Left lung (tissue), 10 donors: Measurements from ENCODE around the gene ZNF664. TPM values are rescaled to one million over a fixed set of nuclear protein-coding genes. Genes with fewer than 3 reads are reported as not detected.

Source experiments
- ATAC-seq: fragments of 200-7000 bp; cut with Tn5 transposase; one replicate; pipeline ENCODE4 v1.9.1; 2020; ENCODE audit warnings: moderate library complexity
- DNase-seq, 4 donors: peaks; one replicate each; pipeline ENCODE4 v3.0.0-alpha.2; 2013 to 2020
- H3K27ac ChIP-seq, 2 donors: fragments of 200-600 bp; sonication (generic) in 1 of 2; one replicate each; pipeline versions ENCODE4 v1.5.0 to v1.8.0; 2020 to 2021
- H3K27me3 ChIP-seq, 2 donors: fragments of 200-600 bp; sonication (generic) in 1 of 2; one replicate each; pipeline versions ENCODE4 v1.5.0 to v1.8.0; 2020 to 2021
- H3K36me3 ChIP-seq, 2 donors: fragments of 200-600 bp; sonication (generic) in 1 of 2; one replicate each; pipeline versions ENCODE4 v1.5.0 to v1.8.0; 2020 to 2021
- H3K4me1 ChIP-seq, 2 donors: fragments of 200-600 bp; one replicate each; pipeline ENCODE4 v1.8.0; 2021
- H3K4me3 ChIP-seq, 2 donors: fragments of 200-600 bp; sonication (generic) in 1 of 2; one replicate each; pipeline versions ENCODE4 v1.5.0 to v1.8.0; 2020 to 2021; ENCODE audit warnings: mild to moderate bottlenecking in 1 of 2
- H3K9me3 ChIP-seq, 2 donors: fragments of 200-600 bp; sonication (generic) in 1 of 2; one replicate each; pipeline versions ENCODE4 v1.5.0 to v1.8.0; 2020 to 2021
- CTCF ChIP-seq, 2 donors: fragments of 200-600 bp; sonication (generic) in 1 of 2; IDR thresholded peaks; one replicate each; pipeline versions ENCODE4 v1.5.0 to v1.8.0; 2021; ENCODE audit warnings: antibody characterized with exemption in 2 of 2
- intact Hi-C, 2 donors: fragments of 100-400 bp; cut with DNase I; formaldehyde crosslinking; loops; one replicate each; pipeline versions ENCODE4 v1.11.2 to v1.14.2; 2022
- polyA plus RNA-seq, 6 donors: library from polyadenylated mRNA; unstranded; fragments of 120-200 nt; gene quantifications; one replicate each; pipeline ENCODE4 v1.2.1, GENCODE V29; 2013; ENCODE audit not compliant: insufficient read length in 6 of 6
- total RNA-seq, 2 donors: library from RNA; stranded (reverse); fragmentation: NEBNext Ultra II Directional; extraction: Animal tissue kit (Norgen Biotek cat#: 25700); gene quantifications; one replicate each; pipeline ENCODE4 v1.2.1, GENCODE V29; 2021
- donor health status: DM: no; HTN: yes; CAD: no.
- donor health status: DM: no; HTN: no; CAD: no.

The ZNF664 gene
- total and polyA plus RNA-seq, 8 donors, result 85.8 to 169 (median 144) TPM

- ATAC-seq (no peak), DNase-seq (no peak)
- Histone ChIP-seq H3K4me1 (peaks cover 10 to 14% of the 10 kb centered on the region in 2 donors), H3K9me3 (no peaks in the 10 kb centered on the region), H3K27ac (no peak overlapping the region), H3K36me3 (peaks cover 0 to 10% of the 10 kb centered on the region in 2 donors), H3K27me3 (no peaks in the 10 kb centered on the region), H3K4me3 (no peak overlapping the region)
- TF ChIP-seq CTCF (IDR thresholded peaks at IDR 0.05), result no peak
- intact Hi-C loops, result no loop called here
These were observed 23.9 kb upstream of the ZNF664 start for GRCh38 chr12:123948796-123949769.

GRCh38 chr12:123949770-123950165 lies 23.2 kb upstream of the ZNF664 start:
- Histone ChIP-seq H3K4me3 (no peak overlapping the region), H3K27me3 (no peaks in the 10 kb centered on the region), H3K9me3 (no peaks in the 10 kb centered on the region), H3K36me3 (peaks cover 0 to 9% of the 10 kb centered on the region in 2 donors), H3K4me1 (peaks cover 10 to 14% of the 10 kb centered on the region in 2 donors), H3K27ac (no peak overlapping the region)
- intact Hi-C loops, result no loop called here
- TF ChIP-seq CTCF (IDR thresholded peaks at IDR 0.05), result no peak
- DNase-seq (no peak), ATAC-seq (no peak)

GRCh38 chr12:123950476-123951349 lies 22.3 kb upstream of the ZNF664 start:
- Histone ChIP-seq H3K27me3 (no peaks in the 10 kb centered on the region), H3K4me3 (no peak overlapping the region), H3K9me3 (no peaks in the 10 kb centered on the region), H3K27ac (no peak overlapping the region), H3K4me1 (peaks cover 10 to 14% of the 10 kb centered on the region in 2 donors), H3K36me3 (no peaks in the 10 kb centered on the region)
- no peak for DNase-seq
- no peak for TF ChIP-seq CTCF (IDR thresholded peaks at IDR 0.05)
- intact Hi-C loops, result no loop called here
- no peak for ATAC-seq

- Histone ChIP-seq H3K27me3 (no peaks in the 10 kb centered on the region), H3K9me3 (no peaks in the 10 kb centered on the region), H3K36me3 (no peaks in the 10 kb centered on the region), H3K4me3 (no peak overlapping the region), H3K27ac (peak overlapping the region in 1 of 2 donors; percentile 42), H3K4me1 (peaks cover 10 to 11% of the 10 kb centered on the region in 2 donors)
- no peak for DNase-seq
- no peak for ATAC-seq
- TF ChIP-seq CTCF (IDR thresholded peaks at IDR 0.05), result no peak
- intact Hi-C loops, result no loop called here
These were observed 21.5 kb upstream of the ZNF664 start for GRCh38 chr12:123951467-123951866.
